ENCODE measurements around the gene MGAT2. TPM values are rescaled to one million over a fixed set of nuclear protein-coding genes. Genes with fewer than 3 reads are reported as not detected.

The MGAT2 gene
- total RNA-seq, 1 experiment from 2014 or later = 47.5 TPM

DNA sequence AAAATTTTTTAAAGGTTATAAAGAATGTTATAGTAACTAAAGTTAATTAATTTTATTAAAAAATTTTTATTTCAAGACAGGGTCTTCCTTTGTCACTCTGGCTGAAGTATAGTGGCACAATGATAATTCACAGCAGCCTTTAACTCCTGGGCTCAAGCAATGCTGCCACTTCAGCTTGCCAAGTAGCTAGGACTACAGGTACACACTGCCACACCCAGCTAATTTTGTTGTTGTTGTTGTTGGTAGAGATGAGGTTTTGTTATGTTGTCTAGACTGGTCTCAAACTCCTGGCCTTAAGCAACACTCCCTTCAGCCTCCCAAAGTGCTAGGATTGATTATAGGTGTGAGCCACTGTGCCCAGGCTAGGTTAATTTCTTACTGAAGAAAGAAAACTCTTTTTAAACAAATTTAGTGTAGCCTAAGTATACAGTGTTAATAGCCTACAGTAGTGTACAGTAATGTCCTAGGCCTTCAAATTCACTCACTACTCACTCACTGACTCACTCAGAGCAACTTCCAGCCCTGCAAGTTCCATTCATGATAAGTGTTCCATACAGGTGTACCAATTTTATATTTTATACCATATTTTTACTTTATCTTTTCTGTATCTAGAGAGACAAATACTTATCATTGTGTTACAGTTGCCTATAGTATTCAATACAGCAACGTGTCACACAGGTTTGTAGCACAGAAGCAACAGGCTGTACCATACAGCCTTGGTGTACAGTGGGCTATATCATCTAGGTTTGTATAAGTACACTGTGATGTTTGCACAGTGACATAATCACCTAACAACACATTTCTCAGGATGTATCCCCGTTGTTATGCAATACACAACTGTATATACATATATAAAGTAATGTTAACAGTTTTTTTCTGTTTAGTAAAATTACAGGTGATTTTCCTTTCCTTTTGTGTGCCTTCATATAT, 39.2 kb downstream of the MGAT2 start:
- Histone ChIP-seq H3K4me1 (no peaks in the 10 kb centered on the region), H3K36me3 (ENCODE audit: control insufficient read depth, insufficient read depth, low read length) (no peaks in the 10 kb centered on the region), H3K9me3 (no peaks in the 10 kb centered on the region), H3K27me3 (replicated peaks; ENCODE audit: control insufficient read depth, insufficient read depth, low read length) (no peaks in the 10 kb centered on the region), H3K4me3 (ENCODE audit: low read depth, low read length) (no peak overlapping the region)
- H3K4me3 Mint-ChIP-seq (ENCODE audit: unreplicated experiment) = no peak overlapping the region
- TF ChIP-seq, protein P1, sequence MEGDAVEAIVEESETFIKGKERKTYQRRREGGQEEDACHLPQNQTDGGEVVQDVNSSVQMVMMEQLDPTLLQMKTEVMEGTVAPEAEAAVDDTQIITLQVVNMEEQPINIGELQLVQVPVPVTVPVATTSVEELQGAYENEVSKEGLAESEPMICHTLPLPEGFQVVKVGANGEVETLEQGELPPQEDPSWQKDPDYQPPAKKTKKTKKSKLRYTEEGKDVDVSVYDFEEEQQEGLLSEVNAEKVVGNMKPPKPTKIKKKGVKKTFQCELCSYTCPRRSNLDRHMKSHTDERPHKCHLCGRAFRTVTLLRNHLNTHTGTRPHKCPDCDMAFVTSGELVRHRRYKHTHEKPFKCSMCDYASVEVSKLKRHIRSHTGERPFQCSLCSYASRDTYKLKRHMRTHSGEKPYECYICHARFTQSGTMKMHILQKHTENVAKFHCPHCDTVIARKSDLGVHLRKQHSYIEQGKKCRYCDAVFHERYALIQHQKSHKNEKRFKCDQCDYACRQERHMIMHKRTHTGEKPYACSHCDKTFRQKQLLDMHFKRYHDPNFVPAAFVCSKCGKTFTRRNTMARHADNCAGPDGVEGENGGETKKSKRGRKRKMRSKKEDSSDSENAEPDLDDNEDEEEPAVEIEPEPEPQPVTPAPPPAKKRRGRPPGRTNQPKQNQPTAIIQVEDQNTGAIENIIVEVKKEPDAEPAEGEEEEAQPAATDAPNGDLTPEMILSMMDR (IDR thresholded peaks at IDR 0.05; ENCODE audit: insufficient read depth in 1 of 2, low read depth in 1 of 2, low read length in 1 of 2, severe bottlenecking in 1 of 2, unreplicated experiment in 1 of 2) = no peak
- POLR2A ChIA-PET = no interaction called here
- H3K27me3 Mint-ChIP-seq (ENCODE audit: insufficient read depth, unreplicated experiment) = no peaks in the 10 kb centered on the region
- no peak overlapping the region for H3K27ac Mint-ChIP-seq (ENCODE audit: unreplicated experiment)
- DNase-seq = no peak
- no peaks in the 10 kb centered on the region for H3K4me1 Mint-ChIP-seq (ENCODE audit: low read depth, unreplicated experiment)
- H3K36me3 Mint-ChIP-seq (ENCODE audit: insufficient read depth, unreplicated experiment) = no peaks in the 10 kb centered on the region
- intact Hi-C loops (cut with micrococcal nuclease; ENCODE audit: unreplicated experiment) = no loop called here
- CTCF ChIA-PET = no interaction called here
- BruUV-seq (replicated peaks) = no TSS peak
- H3K9me3 Mint-ChIP-seq (ENCODE audit: unreplicated experiment) = no peaks in the 10 kb centered on the region

- TF ChIP-seq, protein P1 (IDR thresholded peaks at IDR 0.05; ENCODE audit: insufficient read depth in 1 of 2, low read depth in 1 of 2, low read length in 1 of 2, severe bottlenecking in 1 of 2, unreplicated experiment in 1 of 2) = no peak
- H3K4me1 ChIP-seq = no peaks in the 10 kb centered on the region
- no peaks in the 10 kb centered on the region for H3K27me3 ChIP-seq (replicated peaks; ENCODE audit: control insufficient read depth, insufficient read depth, low read length)
- H3K36me3 Mint-ChIP-seq (ENCODE audit: insufficient read depth, unreplicated experiment) = no peaks in the 10 kb centered on the region
- H3K4me3 Mint-ChIP-seq (ENCODE audit: unreplicated experiment) = no peak overlapping the region
- intact Hi-C loops (cut with micrococcal nuclease; ENCODE audit: unreplicated experiment) = no loop called here
- H3K4me3 ChIP-seq (ENCODE audit: low read depth, low read length) = no peak overlapping the region
- H3K36me3 ChIP-seq (ENCODE audit: control insufficient read depth, insufficient read depth, low read length) = no peaks in the 10 kb centered on the region
- H3K27me3 Mint-ChIP-seq (ENCODE audit: insufficient read depth, unreplicated experiment) = no peaks in the 10 kb centered on the region
- no peaks in the 10 kb centered on the region for H3K9me3 Mint-ChIP-seq (ENCODE audit: unreplicated experiment)
- POLR2A ChIA-PET = no interaction called here
- no TSS peak for BruUV-seq (replicated peaks)
- H3K27ac Mint-ChIP-seq (ENCODE audit: unreplicated experiment) = no peak overlapping the region
- CTCF ChIA-PET = no interaction called here
- no peak for DNase-seq
- H3K9me3 ChIP-seq = no peaks in the 10 kb centered on the region
- no peaks in the 10 kb centered on the region for H3K4me1 Mint-ChIP-seq (ENCODE audit: low read depth, unreplicated experiment)
These were observed 49.9 kb downstream of the MGAT2 start for GRCh38 chr14:49670475-49670874.

Other genes starting within 250 kb of the MGAT2 start
- gene RPS29, start 34.4 kb upstream of the MGAT2 start, total RNA-seq (2022) = 1,677 and 1,733 TPM in 2 replicates
- gene LRR1, start 21.9 kb upstream of the MGAT2 start, total RNA-seq (2022) = 32.0 and 34.8 TPM in 2 replicates
- gene RPL36AL, start 173 bp upstream of the MGAT2 start, total RNA-seq (2022) = 181 and 191 TPM in 2 replicates
- 11.4 and 11.5 TPM in 2 replicates for gene DNAAF2, start 14.4 kb downstream of the MGAT2 start, total RNA-seq (2022)
- gene POLE2, start 67.4 kb downstream of the MGAT2 start, total RNA-seq (2022) = 29.7 and 31.4 TPM in 2 replicates
- 0.97 and 0.98 TPM in 2 replicates for gene KLHDC1, start 72.3 kb downstream of the MGAT2 start, total RNA-seq (2022)
- 76.5 and 89.4 TPM in 2 replicates for gene KLHDC2, start 147.4 kb downstream of the MGAT2 start, total RNA-seq (2022)
- 57.4 and 62.7 TPM in 2 replicates for gene NEMF, start 232.0 kb downstream of the MGAT2 start, total RNA-seq (2022)